Liver (tissue), 3 donors: Measurements from ENCODE around the gene LPAR1.

Experiments
- CTCF ChIP-seq: fragments of 150-350 bp; IDR thresholded peaks from 2 replicates; pipeline ENCODE4 v1.5.1; 2017; ENCODE audit warnings: improper control_type of control experiment, low read depth, low read length; ENCODE audit not compliant: missing input control
- HNF4G ChIP-seq: IDR thresholded peaks from 2 replicates; pipeline ENCODE4 v1.6.1; 2016; ENCODE audit warnings: antibody characterized with exemption
- JUND ChIP-seq, 2 donors: IDR thresholded peaks; 2 replicates each; pipeline ENCODE4 v1.6.1; 2016; ENCODE audit warnings: antibody characterized with exemption in 2 of 2
- NR2F2 ChIP-seq: IDR thresholded peaks from 2 replicates; pipeline ENCODE4 v1.6.1; 2016; ENCODE audit warnings: antibody characterized with exemption
- donor health status: healthy.
- donor health status: healthy.

GRCh38 chr9:110842169-110842568 lies 196.1 kb downstream of the LPAR1 start:
- TF ChIP-seq CTCF (no peak), NR2F2 (no peak), HNF4G (no peak), JUND (IDR thresholded peaks at IDR 0.05) (no peak)
